Measurements from ENCODE around the gene KLHDC2.
"Not testable (repeated sequence)": the region's sequence is repeated elsewhere in the genome, so short reads cannot be mapped to it uniquely, and the experiment has no call there.

The KLHDC2 gene

DNA sequence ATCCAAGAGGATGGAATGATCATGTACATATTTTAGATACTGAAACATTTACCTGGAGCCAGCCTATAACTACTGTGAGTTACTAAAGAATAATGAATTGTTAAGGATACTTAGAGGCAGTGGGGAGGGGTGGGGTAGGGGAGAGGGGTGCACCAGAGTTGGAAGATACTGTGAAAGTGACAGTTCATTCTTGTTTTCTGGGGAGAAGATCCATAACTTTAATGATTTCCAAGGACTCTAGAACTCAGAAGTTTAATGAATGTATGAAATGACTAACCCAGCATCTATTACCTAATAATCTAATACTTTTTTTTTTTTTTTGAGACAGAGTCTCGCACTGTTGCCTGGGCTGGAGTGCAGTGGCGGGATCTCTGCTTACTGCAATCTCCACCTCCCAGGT lies 10.5 kb downstream of the KLHDC2 start:
- Histone ChIP-seq H3K4me3 (ENCODE audit: low read length) (no peak overlapping the region), H3K4me1 (ENCODE audit: low read length) (no peaks in the 10 kb centered on the region), H3K79me2 (ENCODE audit: low read length) (no peaks in the 10 kb centered on the region), H2AFZ (ENCODE audit: low read length) (no peak overlapping the region), H3K36me3 (replicated peaks; ENCODE audit: insufficient read depth, low read length) (no peaks in the 10 kb centered on the region), H3K9me3 (replicated peaks; ENCODE audit: insufficient read depth, low read length) (no peaks in the 10 kb centered on the region), H4K20me1 (ENCODE audit: insufficient read depth, low read length) (no peaks in the 10 kb centered on the region), H3K27ac (ENCODE audit: low read length) (no peak overlapping the region), H3K9ac (ENCODE audit: low read length) (no peak overlapping the region), H3K27me3 (replicated peaks; ENCODE audit: insufficient read depth, low read length) (no peaks in the 10 kb centered on the region), H3K4me2 (ENCODE audit: low read depth, low read length) (no peak overlapping the region), H3F3A (ENCODE audit: insufficient read depth, low read length) (no peaks in the 10 kb centered on the region; the same call in 1 of the 2 replicates), H3K9me2 (replicated peaks; ENCODE audit: insufficient read depth, low read length) (no peaks in the 10 kb centered on the region)
- TF ChIP-seq EZH2phosphoT487 (IDR thresholded peaks at IDR 0.05; ENCODE audit: low read length) (no peak), EZH2 (optimal IDR thresholded peaks at IDR 0.05; ENCODE audit: low read depth, low read length) (no peak)
- TF ChIP-seq, protein P1, sequence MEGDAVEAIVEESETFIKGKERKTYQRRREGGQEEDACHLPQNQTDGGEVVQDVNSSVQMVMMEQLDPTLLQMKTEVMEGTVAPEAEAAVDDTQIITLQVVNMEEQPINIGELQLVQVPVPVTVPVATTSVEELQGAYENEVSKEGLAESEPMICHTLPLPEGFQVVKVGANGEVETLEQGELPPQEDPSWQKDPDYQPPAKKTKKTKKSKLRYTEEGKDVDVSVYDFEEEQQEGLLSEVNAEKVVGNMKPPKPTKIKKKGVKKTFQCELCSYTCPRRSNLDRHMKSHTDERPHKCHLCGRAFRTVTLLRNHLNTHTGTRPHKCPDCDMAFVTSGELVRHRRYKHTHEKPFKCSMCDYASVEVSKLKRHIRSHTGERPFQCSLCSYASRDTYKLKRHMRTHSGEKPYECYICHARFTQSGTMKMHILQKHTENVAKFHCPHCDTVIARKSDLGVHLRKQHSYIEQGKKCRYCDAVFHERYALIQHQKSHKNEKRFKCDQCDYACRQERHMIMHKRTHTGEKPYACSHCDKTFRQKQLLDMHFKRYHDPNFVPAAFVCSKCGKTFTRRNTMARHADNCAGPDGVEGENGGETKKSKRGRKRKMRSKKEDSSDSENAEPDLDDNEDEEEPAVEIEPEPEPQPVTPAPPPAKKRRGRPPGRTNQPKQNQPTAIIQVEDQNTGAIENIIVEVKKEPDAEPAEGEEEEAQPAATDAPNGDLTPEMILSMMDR (IDR thresholded peaks at IDR 0.05; ENCODE audit: low read length), result no peak
- no peak for DNase-seq

DNA sequence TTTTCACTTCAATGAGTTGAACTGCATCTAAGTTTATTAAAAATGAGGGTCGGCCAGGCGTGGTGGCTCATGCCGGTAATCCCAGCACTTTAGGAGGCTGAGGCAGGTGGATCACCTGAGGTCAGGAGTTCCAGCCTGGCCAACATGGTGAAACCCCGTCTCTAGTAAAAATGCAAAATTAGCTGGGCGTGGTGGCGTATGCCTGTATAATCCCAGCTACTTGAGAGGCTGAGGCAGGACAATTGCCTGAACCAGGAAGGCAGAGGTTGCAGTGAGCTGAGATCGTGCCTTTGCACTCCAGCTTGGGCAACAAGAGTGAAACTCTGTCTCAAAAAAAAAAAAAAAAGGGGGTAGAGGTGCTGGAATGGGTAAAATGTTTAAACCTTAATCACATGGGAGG lies 13.1 kb downstream of the KLHDC2 start:
- H3K9me3 ChIP-seq (replicated peaks; ENCODE audit: insufficient read depth, low read length); H3K4me1 ChIP-seq (ENCODE audit: low read length); H3K27ac ChIP-seq (ENCODE audit: low read length); H3K9ac ChIP-seq (ENCODE audit: low read length); H3K79me2 ChIP-seq (ENCODE audit: low read length); H3K4me2 ChIP-seq (ENCODE audit: low read depth, low read length); H3K9me2 ChIP-seq (replicated peaks; ENCODE audit: insufficient read depth, low read length); H3K36me3 ChIP-seq (replicated peaks; ENCODE audit: insufficient read depth, low read length); H3F3A ChIP-seq (ENCODE audit: insufficient read depth, low read length); DNase-seq; H2AFZ ChIP-seq (ENCODE audit: low read length); H3K27me3 ChIP-seq (replicated peaks; ENCODE audit: insufficient read depth, low read length); H4K20me1 ChIP-seq (ENCODE audit: insufficient read depth, low read length); H3K4me3 ChIP-seq (ENCODE audit: low read length): not testable (repeated sequence)

DNA sequence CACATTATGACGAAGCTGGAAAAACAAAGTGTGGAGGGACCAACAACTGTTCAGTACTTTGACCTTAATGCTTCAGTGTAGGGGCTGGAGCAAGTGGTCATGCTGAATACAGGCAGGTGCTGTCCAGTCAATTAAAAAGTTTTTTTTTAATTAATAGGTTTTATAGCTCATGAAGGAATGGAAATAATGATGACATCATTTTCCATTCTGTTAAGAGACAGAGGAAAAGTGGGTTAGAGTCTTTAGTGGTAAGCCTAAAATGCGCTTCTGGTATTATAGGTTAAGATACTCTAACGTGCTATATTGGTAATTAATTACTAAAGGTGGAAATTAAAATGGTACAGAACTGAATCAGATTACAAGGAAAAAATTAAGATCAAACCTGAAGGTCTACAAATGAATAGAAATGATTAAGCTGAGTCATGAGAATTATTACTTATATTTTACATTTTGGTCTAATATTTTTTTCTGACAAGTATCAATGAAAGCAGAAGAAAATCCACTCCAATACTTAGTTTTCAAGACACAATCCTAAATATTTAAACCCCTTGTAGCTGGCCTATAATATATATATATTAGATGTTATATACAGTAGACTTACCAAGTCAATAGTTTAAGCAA lies 15.6 kb downstream of the KLHDC2 start:
- H3K36me3 ChIP-seq (replicated peaks; ENCODE audit: insufficient read depth, low read length), result no peaks in the 10 kb centered on the region; the same call in 1 of the 2 replicates
- no peak overlapping the region for H3K4me2 ChIP-seq (ENCODE audit: low read depth, low read length)
- H3F3A ChIP-seq (ENCODE audit: insufficient read depth, low read length), result no peaks in the 10 kb centered on the region
- no peaks in the 10 kb centered on the region for H3K27me3 ChIP-seq (replicated peaks; ENCODE audit: insufficient read depth, low read length)
- H4K20me1 ChIP-seq (ENCODE audit: insufficient read depth, low read length), result no peaks in the 10 kb centered on the region
- no peaks in the 10 kb centered on the region for H3K9me3 ChIP-seq (replicated peaks; ENCODE audit: insufficient read depth, low read length)
- H3K4me1 ChIP-seq (ENCODE audit: low read length), result no peaks in the 10 kb centered on the region
- H3K27ac ChIP-seq (ENCODE audit: low read length), result no peak overlapping the region
- TF ChIP-seq EZH2 (optimal IDR thresholded peaks at IDR 0.05; ENCODE audit: low read depth, low read length) (no peak), EZH2phosphoT487 (IDR thresholded peaks at IDR 0.05; ENCODE audit: low read length) (no peak)
- TF ChIP-seq, protein P1 (IDR thresholded peaks at IDR 0.05; ENCODE audit: low read length), result no peak
- H3K79me2 ChIP-seq (ENCODE audit: low read length), result no peaks in the 10 kb centered on the region
- no peak overlapping the region for H3K4me3 ChIP-seq (ENCODE audit: low read length)
- DNase-seq, result no peak
- no peak overlapping the region for H2AFZ ChIP-seq (ENCODE audit: low read length)
- H3K9me2 ChIP-seq (replicated peaks; ENCODE audit: insufficient read depth, low read length), result no peaks in the 10 kb centered on the region
- no peak overlapping the region for H3K9ac ChIP-seq (ENCODE audit: low read length)

DNA sequence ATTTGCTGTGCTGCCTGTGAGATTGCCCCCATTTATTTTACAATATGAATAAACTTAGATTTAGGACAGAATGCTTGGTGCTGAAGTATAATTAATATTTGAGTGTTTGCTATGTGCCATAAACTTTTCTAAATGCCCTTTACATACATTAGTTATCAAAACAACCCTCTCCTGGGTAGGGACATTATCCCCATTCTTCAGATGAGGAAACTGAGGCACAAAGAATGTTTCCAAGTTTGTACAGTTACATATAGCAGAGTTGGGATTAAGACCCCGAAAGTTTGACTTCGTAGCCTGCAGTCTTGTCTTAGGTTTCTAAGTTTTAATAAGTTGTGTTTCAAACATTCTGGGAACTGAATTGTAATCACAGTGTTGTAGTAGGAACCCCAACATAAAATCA lies 18.4 kb downstream of the KLHDC2 start:
- Histone ChIP-seq H3K9ac (ENCODE audit: low read length) (no peak overlapping the region), H3K4me1 (ENCODE audit: low read length) (no peaks in the 10 kb centered on the region), H4K20me1 (ENCODE audit: insufficient read depth, low read length) (no peaks in the 10 kb centered on the region), H3K9me2 (replicated peaks; ENCODE audit: insufficient read depth, low read length) (no peaks in the 10 kb centered on the region), H3F3A (ENCODE audit: insufficient read depth, low read length) (no peaks in the 10 kb centered on the region), H3K4me2 (ENCODE audit: low read depth, low read length) (no peak overlapping the region), H3K9me3 (replicated peaks; ENCODE audit: insufficient read depth, low read length) (no peaks in the 10 kb centered on the region), H3K27ac (ENCODE audit: low read length) (no peak overlapping the region), H2AFZ (ENCODE audit: low read length) (no peak overlapping the region), H3K79me2 (ENCODE audit: low read length) (no peaks in the 10 kb centered on the region), H3K27me3 (replicated peaks; ENCODE audit: insufficient read depth, low read length) (no peaks in the 10 kb centered on the region), H3K4me3 (ENCODE audit: low read length) (no peak overlapping the region), H3K36me3 (replicated peaks; ENCODE audit: insufficient read depth, low read length) (no peaks in the 10 kb centered on the region; the same call in 1 of the 2 replicates)
- DNase-seq, result no peak
- TF ChIP-seq, protein P1 (IDR thresholded peaks at IDR 0.05; ENCODE audit: low read length), result no peak
- TF ChIP-seq EZH2 (optimal IDR thresholded peaks at IDR 0.05; ENCODE audit: low read depth, low read length), result no peak
